GM06990 (cell line): ENCODE measurements around the gene SLC29A1.
"Not testable (repeated sequence)": the region's sequence is repeated elsewhere in the genome, so short reads cannot be mapped to it uniquely, and the experiment has no call there.

ENCODE experiments used
- DNase-seq: peaks from one replicate; pipeline ENCODE4 v3.0.0-alpha.2; 2011; ENCODE audit not compliant: insufficient read length; ENCODE audit errors: extremely low read depth
- H3K27me3 ChIP-seq: replicated peaks from 2 replicates; pipeline ENCODE4 v1.6.0; 2011; ENCODE audit warnings: low read length; ENCODE audit not compliant: control insufficient read depth, insufficient read depth
- H3K36me3 ChIP-seq: 2 replicates; pipeline ENCODE4 v1.5.1; 2011; ENCODE audit warnings: low read length; ENCODE audit not compliant: control insufficient read depth, insufficient read depth
- H3K4me3 ChIP-seq: replicated peaks from 2 replicates; pipeline ENCODE4 v1.5.1; 2011; ENCODE audit warnings: low read depth, mild to moderate bottlenecking, control low read depth, low read length
- TF ChIP-seq, protein P1 (sequence below): IDR thresholded peaks from 2 replicates; pipeline ENCODE4 v1.5.1; 2011; ENCODE audit warnings: low read length, control low read depth, mild to moderate bottlenecking, inconsistent platforms; ENCODE audit not compliant: insufficient read depth, poor library complexity, severe bottlenecking

The SLC29A1 gene

GRCh38 chr6:44190715-44191114 is 32.7 kb upstream of the SLC29A1 start:
- Histone ChIP-seq H3K27me3 (no peaks in the 10 kb centered on the region), H3K4me3 (no peak overlapping the region), H3K36me3 (no peaks in the 10 kb centered on the region)
- TF ChIP-seq, protein P1, sequence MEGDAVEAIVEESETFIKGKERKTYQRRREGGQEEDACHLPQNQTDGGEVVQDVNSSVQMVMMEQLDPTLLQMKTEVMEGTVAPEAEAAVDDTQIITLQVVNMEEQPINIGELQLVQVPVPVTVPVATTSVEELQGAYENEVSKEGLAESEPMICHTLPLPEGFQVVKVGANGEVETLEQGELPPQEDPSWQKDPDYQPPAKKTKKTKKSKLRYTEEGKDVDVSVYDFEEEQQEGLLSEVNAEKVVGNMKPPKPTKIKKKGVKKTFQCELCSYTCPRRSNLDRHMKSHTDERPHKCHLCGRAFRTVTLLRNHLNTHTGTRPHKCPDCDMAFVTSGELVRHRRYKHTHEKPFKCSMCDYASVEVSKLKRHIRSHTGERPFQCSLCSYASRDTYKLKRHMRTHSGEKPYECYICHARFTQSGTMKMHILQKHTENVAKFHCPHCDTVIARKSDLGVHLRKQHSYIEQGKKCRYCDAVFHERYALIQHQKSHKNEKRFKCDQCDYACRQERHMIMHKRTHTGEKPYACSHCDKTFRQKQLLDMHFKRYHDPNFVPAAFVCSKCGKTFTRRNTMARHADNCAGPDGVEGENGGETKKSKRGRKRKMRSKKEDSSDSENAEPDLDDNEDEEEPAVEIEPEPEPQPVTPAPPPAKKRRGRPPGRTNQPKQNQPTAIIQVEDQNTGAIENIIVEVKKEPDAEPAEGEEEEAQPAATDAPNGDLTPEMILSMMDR = no peak
- DNase-seq = no peak

GRCh38 chr6:44192428-44193041 is 30.9 kb upstream of the SLC29A1 start:
- DNase-seq = no peak
- Histone ChIP-seq H3K4me3 (no peak overlapping the region), H3K36me3 (no peaks in the 10 kb centered on the region), H3K27me3 (no peaks in the 10 kb centered on the region)
- TF ChIP-seq, protein P1 = no peak

DNA sequence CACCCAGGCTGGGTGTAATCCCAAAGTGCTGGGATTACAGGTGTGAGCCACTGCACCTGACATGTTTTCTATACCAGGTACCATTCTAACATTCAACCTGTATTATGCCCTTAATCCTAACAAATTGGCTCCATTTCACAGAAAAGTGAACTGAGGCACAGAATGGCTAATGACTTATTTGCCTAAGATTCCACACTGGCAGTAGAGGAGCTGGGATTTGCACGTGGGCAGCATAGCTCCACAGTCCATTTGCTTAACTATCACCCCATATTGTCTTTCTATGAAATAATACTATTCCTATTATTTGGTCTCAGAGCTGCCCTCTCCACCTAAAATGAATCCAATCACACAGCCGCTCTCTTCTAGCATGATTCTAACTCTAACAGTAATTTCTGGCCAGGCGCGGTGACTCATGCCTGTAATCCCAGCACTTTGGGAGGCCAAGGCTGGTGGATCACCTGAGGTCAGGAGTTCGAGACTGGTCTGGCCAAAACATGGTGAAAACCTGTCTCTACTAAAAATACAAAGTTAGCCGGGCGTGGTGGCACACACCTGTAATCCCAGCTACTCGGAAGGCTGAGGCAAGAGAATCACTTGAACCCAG is 30.0 kb upstream of the SLC29A1 start:
- Histone ChIP-seq H3K4me3 (no peak overlapping the region), H3K36me3 (no peaks in the 10 kb centered on the region), H3K27me3 (no peaks in the 10 kb centered on the region)
- TF ChIP-seq, protein P1 = no peak
- DNase-seq = no peak

DNA sequence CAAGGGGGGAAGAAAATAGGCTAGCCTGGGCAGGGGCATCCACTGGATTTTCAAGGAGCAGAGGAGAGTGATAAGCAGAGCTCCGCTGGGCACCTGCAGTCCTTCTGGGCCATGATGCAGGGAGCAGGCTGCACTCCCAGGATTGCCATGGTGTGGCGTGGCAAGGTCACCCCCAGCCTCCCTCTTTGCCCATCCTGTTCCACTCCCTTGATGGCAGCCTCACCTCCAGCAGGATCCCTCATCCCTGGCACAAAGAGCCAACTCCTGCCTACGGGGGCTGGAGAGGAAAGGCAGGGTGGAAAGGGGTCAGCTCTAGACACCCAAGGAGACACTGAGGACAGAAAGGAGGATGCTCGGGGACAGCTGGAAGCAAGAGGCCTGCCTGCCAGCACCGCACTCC is 29.1 kb upstream of the SLC29A1 start:
- TF ChIP-seq, protein P1 = no peak
- no peak overlapping the region for H3K4me3 ChIP-seq
- no peak for DNase-seq
- H3K27me3 ChIP-seq = no peaks in the 10 kb centered on the region
- H3K36me3 ChIP-seq = no peaks in the 10 kb centered on the region

DNA sequence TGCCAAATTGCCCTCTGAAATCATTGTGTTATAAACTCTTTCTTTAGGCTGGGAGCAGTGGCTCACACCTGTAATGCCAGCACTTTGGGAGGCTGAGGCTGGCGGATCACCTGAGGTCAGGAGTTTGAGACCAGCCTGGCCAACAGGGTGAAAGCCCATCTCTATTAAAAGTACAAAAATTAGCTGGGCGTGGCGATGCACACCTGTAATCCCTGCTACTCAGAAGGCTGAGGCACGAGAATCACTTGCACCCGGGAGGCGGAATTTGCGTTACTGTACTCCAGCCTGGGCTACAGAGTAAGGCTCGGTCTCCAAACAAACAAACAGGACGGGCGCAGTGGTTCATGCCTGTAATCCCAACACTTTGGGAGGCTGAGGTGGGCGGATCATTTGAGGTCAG is 27.0 kb upstream of the SLC29A1 start:
- not testable (repeated sequence) for H3K4me3 ChIP-seq, DNase-seq, H3K36me3 ChIP-seq, H3K27me3 ChIP-seq

DNA sequence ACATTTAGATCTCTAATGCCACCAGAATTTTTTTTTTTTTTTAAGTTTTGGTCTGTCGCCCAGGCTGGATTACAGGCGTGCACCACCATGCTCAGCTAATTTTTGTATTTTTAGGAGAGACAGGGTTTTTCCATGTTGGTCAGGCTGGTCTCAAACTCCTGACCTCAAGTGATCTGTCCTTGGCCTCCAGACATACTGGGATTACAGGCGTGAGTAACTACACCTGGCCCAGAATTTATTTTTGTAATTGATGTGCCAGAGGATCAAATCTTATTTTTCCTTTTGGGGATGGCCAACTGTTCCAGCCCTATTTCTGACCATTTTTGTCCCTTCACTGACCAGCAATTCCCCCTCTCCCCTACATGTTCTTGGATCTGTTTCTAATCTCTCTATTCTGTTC is 24.7 kb upstream of the SLC29A1 start:
- H3K36me3 ChIP-seq = no peaks in the 10 kb centered on the region
- H3K27me3 ChIP-seq = no peaks in the 10 kb centered on the region
- TF ChIP-seq, protein P1 = no peak
- no peak overlapping the region for H3K4me3 ChIP-seq
- DNase-seq = no peak
